Right ventricle myocardium inferior (tissue), 1 donor: ENCODE results near the gene KIF12. TPM values are rescaled to one million over a fixed set of nuclear protein-coding genes. Genes with fewer than 3 reads are reported as not detected.
"Not testable (repeated sequence)": the region's sequence is repeated elsewhere in the genome, so short reads cannot be mapped to it uniquely, and the experiment has no call there.

Source experiments
- ATAC-seq: fragments of 200-7000 bp; cut with Tn5 transposase; one replicate; pipeline ENCODE4 v1.9.1; 2020; ENCODE audit warnings: mild to moderate bottlenecking, moderate library complexity
- DNase-seq: peaks from one replicate; pipeline ENCODE4 v3.0.0; 2021; ENCODE audit errors: missing footprints
- intact Hi-C: fragments of 100-400 bp; cut with DNase I; formaldehyde crosslinking; loops from one replicate; pipeline ENCODE4 v1.11.0; 2022
- total RNA-seq: library from RNA; stranded (reverse); fragmentation: NEBNext Ultra II Directional; extraction: Animal tissue kit (Norgen Biotek cat#: 25700); gene quantifications from one replicate; pipeline ENCODE4 v1.2.1, GENCODE V29; 2021
- donor health status: DM: no; HTN: yes; CAD: no; lungs with severe emphysema.

KIF12 gene
- total RNA-seq, 1 donor from 2014 or later: not detected

GRCh38 chr9:114056527-114056926 is 42.6 kb downstream of the KIF12 start:
- ATAC-seq (no peak), DNase-seq (no peak)
- intact Hi-C loops: no loop called here

DNA sequence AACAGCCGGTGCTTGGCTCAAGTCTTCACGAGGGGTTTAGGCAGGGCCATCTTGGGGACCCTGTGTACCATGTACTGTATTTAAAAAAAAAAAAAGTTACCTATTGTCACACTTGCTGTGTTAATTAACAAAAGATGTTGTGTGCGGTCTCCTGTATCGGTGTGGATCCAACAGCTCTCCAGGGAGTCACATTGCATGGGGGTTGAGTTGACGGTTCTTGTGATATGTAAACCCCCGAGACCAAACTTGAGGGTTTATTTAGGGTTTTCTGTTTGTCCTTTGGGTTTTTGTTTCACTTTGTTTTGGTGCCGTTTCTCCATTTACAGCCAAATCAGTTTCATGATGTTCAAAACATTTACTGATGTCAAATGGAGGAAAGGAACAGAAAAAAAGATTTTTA is 43.2 kb downstream of the KIF12 start:
- no peak for ATAC-seq
- DNase-seq: no peak

DNA sequence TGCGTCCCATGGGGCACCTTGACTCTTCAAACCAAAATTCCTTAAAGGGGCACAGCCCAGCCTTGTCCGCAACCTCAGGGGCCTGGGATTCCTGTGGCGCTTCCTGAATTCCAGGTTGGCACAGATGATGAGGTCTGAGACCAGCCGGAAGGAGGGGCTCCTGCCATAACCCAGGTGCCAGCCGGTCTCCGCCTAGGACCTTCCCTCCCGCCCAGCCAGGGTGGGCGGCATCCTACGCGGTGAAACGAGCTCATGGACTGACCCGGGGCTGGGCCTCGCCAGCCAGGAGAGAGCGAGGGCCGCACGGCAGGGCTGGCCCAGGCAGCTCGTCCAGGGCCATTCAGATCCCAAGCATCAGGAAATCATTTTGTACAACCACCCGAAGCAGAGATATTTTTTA is 44.0 kb downstream of the KIF12 start:
- DNase-seq: no peak
- no peak for ATAC-seq
- intact Hi-C loops: no loop called here

More for the DNA sequence above, 43.2 kb downstream of the KIF12 start:
- intact Hi-C loops: no loop called here

- ATAC-seq (no peak), DNase-seq (no peak)
- intact Hi-C loops: no loop called here
Observed at GRCh38 chr9:114054191-114054690, 44.9 kb downstream of the KIF12 start.

- intact Hi-C loops: no loop called here
- ATAC-seq (no peak), DNase-seq (no peak)
Observed at GRCh38 chr9:114053246-114054005, 45.7 kb downstream of the KIF12 start.

DNA sequence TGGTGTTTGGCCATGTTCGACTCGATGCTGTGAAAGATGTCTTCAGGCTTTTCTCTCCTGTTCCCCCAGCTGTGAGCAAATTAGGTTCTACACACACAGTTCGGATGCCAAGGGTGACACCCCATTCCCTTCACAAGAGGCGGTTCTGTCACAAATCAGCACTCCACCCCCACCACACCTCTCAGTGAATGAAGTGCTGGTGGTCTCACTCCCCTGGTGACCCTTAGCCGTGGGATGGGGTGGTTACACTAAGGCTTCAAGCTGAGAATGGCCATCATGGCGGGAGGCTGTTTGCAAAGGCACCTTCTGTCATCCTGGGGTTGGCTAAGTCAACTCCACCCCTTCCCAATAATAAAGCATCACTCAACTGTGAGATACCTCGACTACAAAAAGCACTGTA is 47.4 kb downstream of the KIF12 start:
- ATAC-seq (no peak), DNase-seq (no peak)
- intact Hi-C loops: no loop called here

DNA sequence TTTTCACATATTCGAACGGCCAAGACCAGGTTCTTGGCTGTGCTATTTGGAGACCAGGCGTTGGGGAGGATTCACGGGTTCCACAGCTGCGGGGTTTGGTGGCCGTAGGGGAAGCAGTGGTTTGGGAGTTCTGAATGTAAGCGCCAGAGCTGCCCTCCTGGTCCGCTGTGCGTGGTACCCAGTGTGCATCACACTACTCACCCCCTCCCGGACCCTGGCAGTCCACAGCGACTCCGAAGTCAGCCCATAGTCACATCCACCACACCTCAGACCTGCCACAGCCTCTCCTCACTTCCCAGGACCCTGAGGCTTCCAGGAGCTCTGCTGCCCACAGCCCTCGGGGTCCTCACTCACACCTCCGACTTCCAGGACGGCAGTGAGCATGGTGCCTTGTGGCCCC is 47.8 kb downstream of the KIF12 start:
- DNase-seq: no peak
- intact Hi-C loops: no loop called here
- no peak for ATAC-seq

- DNase-seq (no peak), ATAC-seq (no peak)
- intact Hi-C loops: no loop called here
Observed at GRCh38 chr9:114050646-114051045, 48.4 kb downstream of the KIF12 start.

DNA sequence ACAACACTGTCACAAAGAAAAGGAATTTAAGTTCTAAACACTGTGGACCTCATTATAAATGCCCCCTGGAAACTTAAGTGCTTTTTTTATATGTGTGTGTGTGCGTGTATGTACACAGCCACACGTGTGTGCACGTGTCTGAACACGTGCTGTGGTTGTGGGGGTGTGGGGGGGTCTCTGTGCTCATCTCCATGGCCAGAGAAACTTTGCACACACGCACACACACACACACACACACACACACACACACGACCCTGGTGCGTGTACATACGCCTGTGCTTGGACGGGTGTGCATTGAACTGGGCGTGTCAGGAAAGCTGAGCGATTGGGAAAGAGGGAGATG is 48.9 kb downstream of the KIF12 start:
- DNase-seq (no peak), ATAC-seq (no peak)
- intact Hi-C loops: no loop called here

GRCh38 chr9:114049441-114050225 is 49.5 kb downstream of the KIF12 start:
- no peak for ATAC-seq

GRCh38 chr9:114048533-114049415 is 50.3 kb downstream of the KIF12 start:
- DNase-seq (no peak), ATAC-seq (no peak)

More at GRCh38 chr9:114049441-114050225, 49.5 kb downstream of the KIF12 start:
- intact Hi-C loops: no loop called here
- DNase-seq: no peak

DNA sequence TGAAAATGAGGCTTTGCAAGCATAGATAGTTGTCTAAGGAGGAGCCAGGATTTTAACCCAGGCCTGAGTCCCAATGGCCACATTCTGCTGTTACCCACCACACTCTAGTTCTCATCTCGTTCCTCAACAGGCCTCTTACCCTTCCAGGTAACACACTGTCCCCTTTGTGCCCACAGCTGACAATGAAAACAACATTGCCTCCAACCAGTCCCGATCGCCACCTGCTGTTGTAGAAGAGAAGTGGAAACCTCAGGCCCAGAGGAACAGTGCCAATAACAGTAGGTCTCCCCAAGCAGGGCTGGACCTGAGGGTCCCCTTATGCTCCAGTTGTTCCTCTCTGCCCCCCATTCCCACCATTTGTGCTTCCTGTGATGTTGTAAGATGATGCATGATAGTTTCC is 51.4 kb downstream of the KIF12 start:
- no peak for ATAC-seq
- intact Hi-C loops: no loop called here
- DNase-seq: no peak

More at GRCh38 chr9:114048533-114049415, 50.3 kb downstream of the KIF12 start:
- intact Hi-C loops: no loop called here

- intact Hi-C loops: no loop called here
- DNase-seq (no peak), ATAC-seq (no peak)
Observed at GRCh38 chr9:114046875-114047274, 52.2 kb downstream of the KIF12 start.

DNA sequence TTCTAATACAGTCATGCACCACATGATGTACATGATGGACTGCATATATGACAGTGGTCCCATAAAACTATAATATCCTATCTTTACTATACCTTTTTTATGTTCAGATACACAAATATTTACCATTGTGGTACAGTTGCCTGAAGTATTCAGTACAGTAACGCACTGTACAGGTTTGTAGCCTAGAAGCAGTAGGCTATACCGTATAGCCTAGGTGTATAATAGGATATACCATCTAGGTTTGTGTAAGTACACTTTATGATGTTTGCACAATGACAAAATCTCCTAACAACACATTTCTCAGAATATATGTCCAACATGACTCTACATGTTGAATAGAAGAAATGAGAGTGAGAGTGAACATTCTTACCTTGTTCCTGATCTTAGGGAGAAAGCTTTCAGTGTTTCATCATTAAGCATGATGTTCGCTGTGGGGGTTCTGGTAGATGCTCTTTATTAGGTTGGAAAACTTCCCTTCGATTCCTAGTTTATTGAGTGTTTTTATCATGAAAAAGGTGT is 52.8 kb downstream of the KIF12 start:
- DNase-seq (no peak), ATAC-seq (no peak)
- intact Hi-C loops: no loop called here

DNA sequence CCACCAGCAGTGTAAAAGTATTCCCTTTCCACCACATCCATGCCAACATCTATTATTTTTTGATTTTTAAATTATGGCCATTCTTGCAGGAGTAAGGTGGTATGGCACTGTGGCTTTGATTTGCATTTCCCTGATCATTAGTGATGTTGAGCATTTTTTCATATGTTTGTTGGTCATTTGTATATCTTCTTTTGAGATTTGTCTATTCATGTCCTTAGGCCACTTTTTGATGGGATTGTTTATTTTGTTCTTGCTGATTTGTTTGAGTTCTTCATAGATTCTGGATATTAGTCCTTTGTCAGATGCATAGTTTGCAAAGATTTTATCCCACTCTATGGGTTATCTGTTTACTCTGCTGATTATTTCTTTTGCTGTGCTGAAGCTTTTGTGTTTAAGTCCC is 55.4 kb downstream of the KIF12 start:
- ATAC-seq, intact Hi-C loops, DNase-seq: not testable (repeated sequence)
